Mesothelial cell of epicardium (in vitro differentiated cells): ENCODE results near the gene MIEF1. TPM values are rescaled to one million over a fixed set of nuclear protein-coding genes. Genes with fewer than 3 reads are reported as not detected.
A peak's percentile ranks its signal among the peaks of the same experiment; 100 is the strongest.

Source experiments
- DNase-seq, 2 experiments: peaks; one replicate each; pipeline ENCODE4 v3.0.0; 2021; ENCODE audit warnings: low spot score in 2 of 2; ENCODE audit not compliant: unreplicated experiment in 2 of 2
- H3K27ac Mint-ChIP-seq: 2 replicates; pipeline ENCODE4 v1.8.0; 2021; ENCODE audit warnings: mixed read lengths
- H3K27me3 Mint-ChIP-seq: 2 replicates; pipeline ENCODE4 v1.8.0; 2021; ENCODE audit warnings: low read depth, mixed read lengths
- H3K36me3 Mint-ChIP-seq: 2 replicates; pipeline ENCODE4 v1.8.0; 2021; ENCODE audit warnings: mixed read lengths
- H3K4me1 Mint-ChIP-seq: 2 replicates; pipeline ENCODE4 v1.8.0; 2021; ENCODE audit warnings: mixed read lengths
- H3K4me3 Mint-ChIP-seq: 2 replicates; pipeline ENCODE4 v1.8.0; 2021; ENCODE audit warnings: mild to moderate bottlenecking, moderate library complexity, mixed read lengths
- H3K9me3 Mint-ChIP-seq: 2 replicates; pipeline ENCODE4 v1.8.0; 2021; ENCODE audit warnings: mixed read lengths
- CTCF ChIP-seq: fragments of 200-600 bp; sonication (generic); IDR thresholded peaks from one replicate; pipeline ENCODE4 v1.5.0; 2021; ENCODE audit warnings: antibody characterized with exemption; ENCODE audit not compliant: unreplicated experiment
- total RNA-seq: library from RNA; stranded (reverse); gene quantifications from 3 replicates; pipeline ENCODE4 v1.2.1, GENCODE V29; 2021

Gene MIEF1
- total RNA-seq, 1 donor from 2014 or later, result 35.0 TPM

GRCh38 chr22:39522567-39523300 lies 20.6 kb downstream of the MIEF1 start:
- no peak for DNase-seq
- H3K27me3 Mint-ChIP-seq, result peaks cover 2% of the 10 kb centered on the region
- peaks cover 53% of the 10 kb centered on the region for H3K4me1 Mint-ChIP-seq
- H3K4me3 Mint-ChIP-seq, result peak overlapping the region; percentile 97
- peaks cover 30% of the 10 kb centered on the region for H3K36me3 Mint-ChIP-seq
- H3K9me3 Mint-ChIP-seq, result no peaks in the 10 kb centered on the region
- no peak for TF ChIP-seq CTCF
- peak overlapping the region; percentile 100 for H3K27ac Mint-ChIP-seq

- H3K27ac Mint-ChIP-seq, result peak overlapping the region; percentile 92
- no peaks in the 10 kb centered on the region for H3K9me3 Mint-ChIP-seq
- peak overlapping the region; percentile 56 for H3K4me3 Mint-ChIP-seq
- no peak for TF ChIP-seq CTCF
- no peak for DNase-seq
- peaks cover 2% of the 10 kb centered on the region for H3K27me3 Mint-ChIP-seq
- H3K4me1 Mint-ChIP-seq, result peaks cover 56% of the 10 kb centered on the region
- H3K36me3 Mint-ChIP-seq, result peaks cover 30% of the 10 kb centered on the region
Observed at GRCh38 chr22:39524089-39524752, 22.1 kb downstream of the MIEF1 start.

- H3K27me3 Mint-ChIP-seq, result peaks cover 2% of the 10 kb centered on the region
- peak overlapping the region; percentile 56 for H3K4me3 Mint-ChIP-seq
- peaks cover 32% of the 10 kb centered on the region for H3K36me3 Mint-ChIP-seq
- H3K27ac Mint-ChIP-seq, result peak overlapping the region; percentile 92
- no peaks in the 10 kb centered on the region for H3K9me3 Mint-ChIP-seq
- H3K4me1 Mint-ChIP-seq, result peaks cover 62% of the 10 kb centered on the region
- TF ChIP-seq CTCF, result no peak
- DNase-seq, result no peak
Observed at GRCh38 chr22:39524753-39525657, 22.9 kb downstream of the MIEF1 start.

- H3K27me3 Mint-ChIP-seq, result no peaks in the 10 kb centered on the region
- H3K4me1 Mint-ChIP-seq, result peaks cover 65% of the 10 kb centered on the region
- H3K27ac Mint-ChIP-seq, result peak overlapping the region; percentile 92
- peaks cover 33% of the 10 kb centered on the region for H3K36me3 Mint-ChIP-seq
- no peak for TF ChIP-seq CTCF
- H3K9me3 Mint-ChIP-seq, result no peaks in the 10 kb centered on the region
- H3K4me3 Mint-ChIP-seq, result no peak overlapping the region
- no peak for DNase-seq
Observed at GRCh38 chr22:39525658-39525975, 23.5 kb downstream of the MIEF1 start.

- peaks cover 28% of the 10 kb centered on the region for H3K36me3 Mint-ChIP-seq
- H3K9me3 Mint-ChIP-seq, result no peaks in the 10 kb centered on the region
- no peaks in the 10 kb centered on the region for H3K27me3 Mint-ChIP-seq
- no peak for TF ChIP-seq CTCF
- no peak overlapping the region for H3K4me3 Mint-ChIP-seq
- no peak for DNase-seq
- H3K4me1 Mint-ChIP-seq, result peaks cover 72% of the 10 kb centered on the region
- peak overlapping the region; percentile 59 for H3K27ac Mint-ChIP-seq
Observed at GRCh38 chr22:39526736-39527171, 24.7 kb downstream of the MIEF1 start.
